ENCODE measurements around the gene USF1.

- no peak for TF ChIP-seq CTCF (IDR thresholded peaks at IDR 0.05)
- no peak for TF ChIP-seq ZFX (IDR thresholded peaks at IDR 0.05; ENCODE audit: borderline replicate concordance)
These were observed 36.1 kb downstream of the USF1 start for GRCh38 chr1:161009602-161010211.
